Activated CD8-positive, alpha-beta memory T cell treated with anti-CD3 and anti-CD28 coated beads, Interleukin-2, amount 50 U/mL, for 4 hours (primary cell): ENCODE data around the gene PIGC.

ENCODE experiments used
- DNase-seq: peaks from one replicate; pipeline ENCODE4 v3.0.0-alpha.2; 2020

Gene PIGC

DNA sequence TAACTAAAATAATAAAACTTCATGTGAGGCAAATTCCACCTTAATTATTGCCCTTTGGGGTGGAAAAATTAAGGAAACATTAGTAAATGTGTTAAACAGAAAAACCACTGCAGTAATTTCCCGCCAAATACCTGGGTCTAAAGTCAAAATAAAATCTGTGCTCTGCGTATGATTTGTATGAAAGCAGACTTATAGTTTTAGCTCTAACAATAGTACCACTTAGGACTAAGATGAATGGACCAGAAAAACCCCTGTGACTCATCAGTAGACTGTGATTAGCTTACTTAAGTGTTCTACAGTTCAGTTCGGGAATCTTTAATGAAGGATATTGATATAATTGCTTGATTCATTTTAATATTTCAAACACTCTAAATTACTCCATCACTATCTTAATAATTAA, 46.6 kb downstream of the PIGC start:
- no peak for DNase-seq

DNA sequence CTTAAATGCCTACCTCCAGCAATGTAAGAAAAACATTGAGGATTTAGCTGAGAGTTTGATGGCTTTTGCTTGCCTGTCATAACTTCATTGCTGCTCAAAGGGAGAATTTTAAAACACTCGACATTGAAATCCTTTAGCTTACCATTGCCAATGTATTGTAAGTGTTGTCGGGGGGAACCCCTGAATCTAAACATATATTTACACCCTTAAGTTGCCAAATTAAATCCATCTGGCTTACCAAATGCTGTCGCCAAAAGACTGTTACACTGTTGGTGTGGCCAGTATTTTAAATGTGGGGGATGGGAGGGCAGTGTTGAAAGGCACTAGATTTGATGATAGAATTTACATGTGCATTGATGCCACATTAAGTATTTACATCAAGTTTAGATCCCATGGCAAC, 48.3 kb downstream of the PIGC start:
- DNase-seq = no peak

DNA sequence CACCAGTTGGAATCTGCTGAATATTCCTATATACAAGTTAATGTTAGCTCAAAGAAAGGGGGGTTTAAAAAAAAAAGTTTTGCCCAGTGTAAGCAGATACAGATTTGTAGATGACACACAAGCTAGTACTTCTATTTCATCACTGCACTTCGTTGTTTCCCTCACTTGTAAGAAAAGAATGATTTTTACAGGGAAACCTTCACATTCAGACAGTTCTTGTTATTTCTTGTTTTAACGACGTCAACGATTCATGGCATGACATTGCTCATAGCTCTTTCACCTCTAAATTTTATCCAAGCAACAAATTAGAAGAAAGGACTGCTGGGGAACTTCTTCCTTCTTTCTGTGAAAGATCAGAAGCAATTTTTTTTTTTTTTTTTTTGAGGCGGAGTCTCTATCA, 49.1 kb downstream of the PIGC start:
- no peak for DNase-seq

DNA sequence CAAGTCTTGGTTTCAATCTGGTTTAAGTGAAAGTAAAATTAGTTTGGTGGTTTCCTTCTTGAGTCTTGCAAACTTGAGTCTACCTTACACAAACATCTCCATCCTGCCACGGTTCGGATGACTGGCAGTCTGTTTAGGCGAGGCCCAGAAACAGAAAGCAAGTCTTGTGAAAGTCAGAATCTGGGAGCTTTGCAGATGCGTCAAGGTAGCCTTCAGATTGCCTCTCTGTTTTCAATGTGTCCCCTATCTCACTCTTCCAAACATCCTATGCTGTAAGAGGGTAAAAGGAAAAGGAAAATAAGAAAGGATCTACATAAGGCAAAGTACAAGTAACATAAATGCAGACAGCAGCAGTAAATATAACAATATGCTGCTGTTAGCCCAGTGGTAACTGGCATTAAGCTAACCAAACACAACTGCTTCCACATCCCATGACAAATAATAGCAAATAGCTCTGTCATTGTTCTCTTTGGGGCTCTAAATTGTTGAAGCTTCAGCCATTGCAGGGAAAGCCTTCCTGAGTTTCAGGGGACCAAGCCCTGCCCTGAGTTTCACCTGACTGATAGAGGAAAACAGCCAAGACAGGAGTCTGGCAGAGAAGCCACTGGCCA, 49.6 kb downstream of the PIGC start:
- DNase-seq = peak; percentile 57

DNA sequence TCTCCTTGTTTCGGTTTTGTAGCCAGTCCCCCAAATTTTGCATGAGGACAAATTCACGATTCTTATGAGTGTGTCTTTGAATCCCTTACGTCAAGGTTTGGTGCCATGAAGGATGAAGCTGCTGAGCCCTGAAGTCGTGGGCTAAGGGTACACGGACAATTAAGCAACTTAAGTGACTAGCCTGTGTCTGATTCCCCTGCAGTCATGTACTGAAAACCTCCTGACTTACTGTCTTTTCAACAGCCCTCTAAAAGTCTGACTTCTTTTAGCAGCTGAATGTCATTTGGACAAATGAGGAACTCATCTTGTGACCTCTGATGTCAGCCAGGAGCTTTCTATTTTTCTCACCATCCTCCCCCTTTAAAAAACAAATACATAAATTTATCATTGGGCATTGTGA, 50.5 kb downstream of the PIGC start:
- DNase-seq = no peak

DNA sequence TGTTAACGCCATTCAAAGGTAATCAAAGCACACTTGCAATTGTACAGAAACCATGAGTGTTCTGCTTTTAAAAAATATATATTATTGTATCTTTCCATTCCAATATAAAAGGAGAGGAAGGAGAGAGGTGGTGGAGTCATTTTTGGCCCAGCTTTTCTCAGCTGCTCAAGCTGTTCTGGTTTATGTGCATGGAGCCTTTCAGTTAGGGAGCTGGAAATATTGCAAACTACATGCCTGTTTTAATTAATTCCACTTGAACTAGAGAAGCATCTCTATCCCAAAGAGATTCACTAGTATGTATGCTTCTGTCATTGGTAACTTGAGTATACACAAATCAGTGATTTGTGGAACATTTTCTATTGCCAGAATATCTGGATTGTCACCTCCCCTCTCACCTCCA, 51.9 kb downstream of the PIGC start:
- no peak for DNase-seq
